GM12892 (cell line): ENCODE data around the gene CADM1.

Experiments used
- POLR2A ChIP-seq: IDR thresholded peaks from 2 replicates; pipeline ENCODE4 v1.6.1; 2011; ENCODE audit warnings: low read depth, low read length, control low read depth
- POLR2AphosphoS5 ChIP-seq: IDR thresholded peaks from 2 replicates; pipeline ENCODE4 v1.6.1; 2011; ENCODE audit warnings: low read depth, low read length, control low read depth
- TAF1 ChIP-seq: IDR thresholded peaks from 2 replicates; pipeline ENCODE4 v1.6.1; 2011; ENCODE audit warnings: low read depth, mild to moderate bottlenecking, control low read depth, low read length, borderline replicate concordance

GRCh38 chr11:115470928-115471327 lies 33.3 kb downstream of the CADM1 start:
- TF ChIP-seq POLR2AphosphoS5 = no peak
- TF ChIP-seq POLR2A = no peak
- no peak for TF ChIP-seq TAF1
